ENCODE data around the gene QRICH1. TPM values are rescaled to one million over a fixed set of nuclear protein-coding genes. Genes with fewer than 3 reads are reported as not detected.

QRICH1 gene
- total and polyA plus RNA-seq, 10 of the 15 experiments (the other 5 are each of a cell fraction or from before 2014, with no cell fraction given): 22.2 to 116 (median 81.4) TPM

- TF ChIP-seq REST (IDR thresholded peaks at IDR 0.05; ENCODE audit: low read depth, low read length) (0 out of 2 replicates have a peak, but pooled peaks have one; percentile 13), USF1 (IDR thresholded peaks at IDR 0.05; ENCODE audit: borderline replicate concordance, extremely low read length, insufficient read depth, low read depth, low read length) (no peak), USF2 (IDR thresholded peaks at IDR 0.05; ENCODE audit: borderline replicate concordance, low read depth, low read length) (no peak), CTCF (IDR thresholded peaks at IDR 0.05 in 2 of 3, conservative IDR thresholded peaks at IDR 0.05 in 1 of 3; ENCODE audit: control insufficient read depth in 2 of 3, extremely low read depth in 1 of 3, insufficient read depth in 1 of 3, low read depth in 3 of 3, low read length in 3 of 3) (peak; percentile 95 to 97 (median 95)), ZNF274 (IDR thresholded peaks at IDR 0.05; ENCODE audit: insufficient read depth, insufficient read length) (no peak), ZBTB4 (CRISPR knock-in tag; IDR thresholded peaks at IDR 0.05) (no peak), TAF1 (IDR thresholded peaks at IDR 0.05; ENCODE audit: borderline replicate concordance, low read depth, low read length) (peak; percentile 82), E4F1 (IDR thresholded peaks at IDR 0.05; ENCODE audit: borderline replicate concordance, partially characterized antibody) (no peak), SREBF1 (IDR thresholded peaks at IDR 0.05; ENCODE audit: low read length) (no peak), SP1 (IDR thresholded peaks at IDR 0.05; ENCODE audit: low read depth, low read length) (peak; percentile 42)
Measured at GRCh38 chr3:49021813-49022687, 71.8 kb downstream of the QRICH1 start, which contains the start of gene NDUFAF3 (continued).
